ENCODE measurements around the gene PHLDB2. TPM values are rescaled to one million over a fixed set of nuclear protein-coding genes. Genes with fewer than 3 reads are reported as not detected.

PHLDB2 gene
- total and polyA plus RNA-seq, 2 of the 13 experiments (the other 11 are each of a cell fraction or from before 2014, with no cell fraction given): 8.4 to 23.6 TPM

- TF ChIP-seq PRDM15 (CRISPR knock-in tag; IDR thresholded peaks at IDR 0.05) (0 out of 2 replicates have a peak, but pooled peaks have one; percentile 28), ZNF773 (CRISPR knock-in tag; IDR thresholded peaks at IDR 0.05; ENCODE audit: borderline replicate concordance) (no peak), SNRNP70 (IDR thresholded peaks at IDR 0.05; ENCODE audit: low read depth, low read length) (no peak), YEATS2 (CRISPR knock-in tag; IDR thresholded peaks at IDR 0.05; ENCODE audit: borderline replicate concordance) (no peak), ZNF276 (CRISPR knock-in tag; IDR thresholded peaks at IDR 0.05; ENCODE audit: low read depth) (no peak)
- TF ChIP-seq, protein P1, sequence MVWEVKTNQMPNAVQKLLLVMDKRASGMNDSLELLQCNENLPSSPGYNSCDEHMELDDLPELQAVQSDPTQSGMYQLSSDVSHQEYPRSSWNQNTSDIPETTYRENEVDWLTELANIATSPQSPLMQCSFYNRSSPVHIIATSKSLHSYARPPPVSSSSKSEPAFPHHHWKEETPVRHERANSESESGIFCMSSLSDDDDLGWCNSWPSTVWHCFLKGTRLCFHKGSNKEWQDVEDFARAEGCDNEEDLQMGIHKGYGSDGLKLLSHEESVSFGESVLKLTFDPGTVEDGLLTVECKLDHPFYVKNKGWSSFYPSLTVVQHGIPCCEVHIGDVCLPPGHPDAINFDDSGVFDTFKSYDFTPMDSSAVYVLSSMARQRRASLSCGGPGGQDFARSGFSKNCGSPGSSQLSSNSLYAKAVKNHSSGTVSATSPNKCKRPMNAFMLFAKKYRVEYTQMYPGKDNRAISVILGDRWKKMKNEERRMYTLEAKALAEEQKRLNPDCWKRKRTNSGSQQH (CRISPR knock-in tag; IDR thresholded peaks at IDR 0.05; ENCODE audit: low read depth): no peak
Observed at GRCh38 chr3:111999484-112000324, 140.6 kb downstream of the PHLDB2 start (continued).
